GM18499 (cell line): Measurements from ENCODE around the gene CD53.

Experiments used
- ATAC-seq: cut with Tn5 transposase; IDR thresholded peaks from one replicate; pipeline ENCODE4 v1.9.1; 2021; ENCODE audit warnings: moderate number of reproducible peaks; ENCODE audit not compliant: insufficient read depth, unreplicated experiment

Gene CD53

GRCh38 chr1:110875216-110875731 lies 2.3 kb downstream of the CD53 start:
- no peak for ATAC-seq

DNA sequence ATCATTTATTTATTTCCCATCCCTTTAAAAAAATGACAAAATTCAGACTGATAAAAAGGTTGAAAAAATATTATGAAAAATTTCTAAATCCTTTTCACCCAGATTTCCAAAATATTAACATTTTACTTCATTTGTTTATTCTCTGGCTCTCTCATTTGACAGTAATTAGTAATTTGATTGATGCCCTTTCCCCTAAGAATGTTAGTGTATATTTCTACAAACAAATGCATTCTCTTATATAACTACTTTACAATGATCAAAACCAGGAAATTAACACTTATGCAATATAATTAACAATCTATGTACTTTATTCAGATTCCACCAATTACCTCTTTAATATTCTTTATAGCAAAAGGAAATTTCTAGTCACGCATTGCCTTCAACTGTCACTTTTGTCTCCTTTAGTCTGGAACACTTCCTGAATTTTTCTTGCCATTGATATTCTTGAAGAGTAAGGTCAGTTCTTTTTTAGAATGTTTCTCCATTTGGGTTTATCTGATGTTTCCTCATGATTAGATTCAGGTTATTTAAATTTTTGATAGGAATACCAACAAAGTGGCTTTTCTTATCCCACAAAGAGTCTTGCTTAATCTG lies 3.9 kb downstream of the CD53 start:
- ATAC-seq: no peak

GRCh38 chr1:110877364-110877763 lies 4.4 kb downstream of the CD53 start:
- ATAC-seq: no peak

GRCh38 chr1:110877776-110878175 lies 4.8 kb downstream of the CD53 start:
- ATAC-seq: no peak

DNA sequence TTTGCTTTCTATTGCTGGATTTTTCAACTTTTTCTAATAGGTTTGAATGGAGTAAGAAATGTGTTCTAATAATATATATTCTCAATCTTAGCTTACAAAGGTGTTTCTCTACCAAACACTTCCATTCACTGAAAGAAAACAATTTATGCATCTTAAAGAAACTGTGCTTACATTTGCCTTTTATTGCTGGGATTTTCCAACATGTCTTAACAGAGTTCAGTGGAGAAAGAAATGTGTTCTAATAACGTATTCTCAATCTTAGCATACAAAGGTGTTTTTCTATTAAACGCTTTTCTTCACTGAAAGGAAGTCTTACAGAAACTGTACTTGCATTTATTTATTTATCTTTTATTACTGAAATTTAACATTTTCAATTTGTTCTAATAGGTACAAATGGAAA lies 5.6 kb downstream of the CD53 start:
- no peak for ATAC-seq

DNA sequence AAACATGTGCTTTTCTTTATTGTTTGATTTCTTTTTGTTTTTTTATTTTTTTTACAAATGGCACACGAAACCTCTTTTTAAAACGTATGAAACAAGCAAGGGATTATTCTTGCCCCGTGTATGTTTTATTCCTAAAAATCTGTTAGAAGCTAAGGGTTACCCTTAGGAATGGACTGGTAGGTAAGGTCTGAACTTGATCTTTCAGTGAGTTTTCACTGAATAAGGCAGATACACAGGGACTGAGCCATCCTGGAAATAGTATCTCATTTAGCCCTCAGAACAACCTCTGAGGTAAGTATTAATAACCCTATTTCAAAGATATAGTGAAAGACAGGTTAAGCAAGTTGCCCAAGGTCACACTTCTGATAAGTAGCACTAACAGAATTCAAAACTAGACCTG lies 6.0 kb downstream of the CD53 start:
- ATAC-seq: no peak

GRCh38 chr1:110879758-110880606 lies 7.0 kb downstream of the CD53 start:
- ATAC-seq: no peak

GRCh38 chr1:110880708-110881374 lies 7.9 kb downstream of the CD53 start:
- no peak for ATAC-seq

DNA sequence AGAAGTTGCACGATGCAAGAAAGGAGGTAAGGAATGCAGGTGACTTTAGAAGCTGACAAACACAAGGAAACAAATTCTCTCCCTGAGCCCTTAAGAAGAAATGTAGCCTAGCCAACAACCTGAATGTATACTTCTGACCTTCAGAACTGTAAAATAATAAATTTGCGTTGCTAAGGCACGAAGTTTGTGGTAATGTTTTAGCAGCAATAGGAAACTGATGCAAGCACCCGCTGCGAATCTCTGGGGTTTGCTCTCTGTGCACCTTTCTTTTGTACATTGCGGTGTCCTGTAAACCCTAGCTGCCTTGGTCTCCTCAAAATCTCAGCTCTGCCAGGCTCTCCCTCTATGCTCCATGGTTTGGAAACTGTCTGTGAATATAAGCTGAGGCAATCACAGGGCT lies 15.1 kb downstream of the CD53 start:
- no peak for ATAC-seq

DNA sequence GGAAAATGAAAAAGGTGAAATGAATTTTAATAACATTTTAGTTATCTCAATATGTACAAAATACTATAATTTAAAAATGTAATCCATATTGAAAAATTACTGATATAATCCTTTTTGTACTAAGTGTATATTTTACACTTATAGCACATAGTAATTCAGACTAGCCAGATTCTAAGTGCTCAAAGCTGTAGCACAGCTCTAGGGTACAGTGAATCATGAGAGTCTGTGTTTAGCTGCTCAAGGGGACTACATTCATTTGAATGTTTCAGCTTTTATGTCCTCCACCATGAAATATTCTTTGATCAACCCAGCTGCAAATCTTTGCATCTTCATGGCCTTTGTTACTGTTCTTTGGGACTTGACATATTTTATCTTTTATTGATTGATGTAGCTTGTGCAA lies 15.7 kb downstream of the CD53 start:
- no peak for ATAC-seq

DNA sequence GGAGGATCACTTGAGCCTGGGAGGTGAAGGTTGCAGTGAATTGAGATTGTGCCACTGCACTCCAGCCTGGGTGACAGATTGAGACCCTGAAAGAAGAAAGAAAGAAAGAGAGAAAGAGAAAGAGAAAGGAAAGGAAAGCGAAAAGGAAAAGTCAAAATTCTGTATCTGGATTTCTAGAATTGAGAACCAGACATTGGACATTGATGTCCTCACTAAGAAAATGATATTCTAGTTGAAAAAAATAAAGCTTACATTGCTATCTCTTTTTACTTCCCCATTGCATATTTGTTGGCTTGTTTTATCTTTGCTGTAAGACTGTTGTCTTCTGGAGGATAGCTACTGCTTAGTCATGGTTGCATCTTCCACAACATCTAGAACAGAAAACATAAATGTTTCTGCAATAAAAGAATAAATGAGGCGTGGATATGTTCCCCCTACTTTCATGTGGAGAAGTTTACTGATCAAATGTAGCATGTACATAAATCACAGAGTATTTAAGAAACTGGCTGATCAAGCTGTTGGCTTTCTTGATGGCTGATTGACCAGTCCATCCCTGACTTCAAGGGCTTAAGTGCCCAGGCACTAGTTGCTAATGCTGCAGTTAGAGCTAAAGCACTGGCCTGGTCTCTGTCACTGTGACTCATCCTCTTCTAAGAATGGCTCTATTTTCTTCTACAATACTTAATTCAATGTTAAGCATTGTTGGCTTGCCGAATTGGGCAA lies 17.7 kb downstream of the CD53 start:
- ATAC-seq: no peak

DNA sequence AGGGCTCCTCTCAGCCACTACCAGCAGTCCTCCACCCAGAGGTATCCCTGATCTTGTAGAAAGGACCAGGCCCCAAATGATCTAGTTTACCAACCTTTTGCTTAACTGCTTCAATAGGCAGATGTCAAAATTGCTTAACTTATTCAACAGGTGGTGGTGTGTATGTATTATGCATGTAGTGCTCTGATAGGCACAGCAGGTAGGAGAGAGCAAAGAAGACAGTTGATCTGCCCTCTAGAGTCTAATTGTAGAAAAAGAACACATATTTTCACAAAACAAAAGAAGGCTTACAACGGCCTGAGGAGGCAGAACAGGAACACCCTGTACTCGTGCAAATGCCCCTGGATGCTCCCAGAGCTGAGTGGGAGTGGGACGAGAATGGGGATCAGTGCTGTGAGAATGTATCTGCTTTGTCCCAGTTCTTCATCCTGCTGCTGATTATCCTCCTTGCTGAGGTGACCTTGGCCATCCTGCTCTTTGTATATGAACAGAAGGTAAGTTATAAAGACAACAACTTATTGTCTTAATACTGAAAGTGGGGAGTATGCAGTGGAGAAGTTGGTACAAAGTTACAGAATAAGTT lies 21.1 kb downstream of the CD53 start:
- ATAC-seq: no peak

DNA sequence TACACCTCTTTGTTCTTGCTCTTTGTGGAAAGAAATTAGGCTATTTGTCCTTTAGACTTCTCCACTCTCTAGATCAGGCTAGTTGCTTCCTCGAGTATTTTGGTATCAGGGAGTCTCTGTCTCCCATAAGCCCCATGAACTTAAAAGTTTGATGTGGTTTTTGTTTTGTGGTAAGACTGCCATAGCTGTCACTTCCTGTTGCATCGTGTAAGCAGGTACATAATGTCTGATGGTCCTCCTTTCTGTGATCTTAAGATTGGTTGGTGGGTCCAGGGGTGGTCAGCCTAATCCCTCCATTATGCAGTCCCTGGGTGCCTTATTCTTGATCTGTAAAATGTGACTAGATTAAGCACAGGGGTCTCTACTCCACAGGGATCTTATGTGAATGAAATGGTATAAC lies 23.1 kb downstream of the CD53 start:
- no peak for ATAC-seq

DNA sequence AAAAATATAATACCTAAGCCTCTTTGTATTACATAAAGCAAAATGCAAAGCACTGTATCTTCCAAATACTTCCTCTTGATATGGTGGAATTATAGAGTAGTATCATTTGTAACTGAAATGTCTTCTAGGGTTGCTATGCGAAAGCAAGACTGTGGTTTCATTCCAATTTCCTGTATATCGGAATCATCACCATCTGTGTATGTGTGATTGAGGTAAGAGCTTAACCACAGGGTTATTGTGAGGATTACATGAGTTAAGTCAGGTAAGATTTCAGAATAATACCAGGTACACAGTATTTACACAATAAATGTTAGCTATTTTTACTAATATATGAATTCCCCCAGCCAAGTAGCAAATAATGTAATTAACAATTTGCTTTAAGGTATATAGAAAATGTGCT lies 24.7 kb downstream of the CD53 start:
- ATAC-seq: no peak

DNA sequence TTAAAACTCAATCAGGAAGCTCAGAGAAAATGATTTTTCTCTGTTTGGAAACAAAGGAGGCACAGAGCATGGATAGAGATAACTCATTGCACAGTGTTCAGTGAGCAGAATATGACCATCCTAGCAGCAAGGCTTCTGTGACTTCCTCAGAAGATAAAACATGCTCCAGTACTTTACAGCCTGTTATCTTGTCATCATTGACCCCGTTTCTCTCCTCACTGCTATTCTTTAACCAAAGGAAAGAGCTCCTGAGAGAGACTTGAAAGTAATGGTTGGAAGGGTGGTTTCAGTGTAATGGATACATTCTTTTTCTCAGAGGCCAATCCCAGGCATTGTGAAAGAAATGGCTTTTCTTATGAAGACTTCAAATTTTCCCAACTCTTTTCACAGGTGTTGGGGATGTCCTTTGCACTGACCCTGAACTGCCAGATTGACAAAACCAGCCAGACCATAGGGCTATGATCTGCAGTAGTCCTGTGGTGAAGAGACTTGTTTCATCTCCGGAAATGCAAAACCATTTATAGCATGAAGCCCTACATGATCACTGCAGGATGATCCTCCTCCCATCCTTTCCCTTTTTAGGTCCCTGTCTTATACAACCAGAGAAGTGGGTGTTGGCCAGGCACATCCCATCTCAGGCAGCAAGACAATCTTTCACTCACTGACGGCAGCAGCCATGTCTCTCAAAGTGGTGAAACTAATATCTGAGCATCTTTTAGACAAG lies 25.9 kb downstream of the CD53 start:
- ATAC-seq: no peak

- ATAC-seq: no peak
Measured at GRCh38 chr1:110899458-110899843, 26.5 kb downstream of the CD53 start.

- ATAC-seq: no peak
Measured at GRCh38 chr1:110902820-110903463, 30.0 kb downstream of the CD53 start.

DNA sequence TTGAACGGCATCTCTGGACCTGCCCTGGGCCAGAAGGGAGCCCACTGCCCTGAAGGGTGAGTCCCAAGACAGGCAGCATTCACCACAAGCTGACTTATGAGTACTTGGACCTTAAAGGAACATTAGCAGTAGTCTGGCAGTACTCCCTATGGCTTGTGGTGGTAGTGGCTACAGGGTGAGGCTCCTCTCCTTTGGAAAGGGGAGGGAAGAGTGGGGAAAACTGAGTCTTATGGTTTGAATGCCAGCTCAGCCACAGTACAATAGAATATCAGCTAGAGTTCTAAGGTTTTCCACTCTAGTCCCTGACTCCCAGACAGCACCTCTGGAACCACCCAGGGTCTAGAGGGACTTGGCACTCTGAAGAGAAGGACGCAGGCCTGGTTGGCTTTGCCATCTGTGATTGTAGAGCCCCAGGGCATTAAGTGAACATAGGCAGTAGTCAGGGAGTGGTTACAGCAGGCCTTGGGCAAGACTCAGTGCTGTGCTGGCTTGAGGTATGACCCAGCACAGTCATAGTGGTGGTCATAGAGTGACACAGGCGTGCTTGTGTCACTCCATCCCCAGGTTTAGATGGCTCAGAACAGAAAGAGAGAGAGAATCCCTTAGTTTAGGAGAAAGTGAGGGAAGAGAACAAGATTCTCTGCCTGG lies 31.0 kb downstream of the CD53 start:
- ATAC-seq: no peak

DNA sequence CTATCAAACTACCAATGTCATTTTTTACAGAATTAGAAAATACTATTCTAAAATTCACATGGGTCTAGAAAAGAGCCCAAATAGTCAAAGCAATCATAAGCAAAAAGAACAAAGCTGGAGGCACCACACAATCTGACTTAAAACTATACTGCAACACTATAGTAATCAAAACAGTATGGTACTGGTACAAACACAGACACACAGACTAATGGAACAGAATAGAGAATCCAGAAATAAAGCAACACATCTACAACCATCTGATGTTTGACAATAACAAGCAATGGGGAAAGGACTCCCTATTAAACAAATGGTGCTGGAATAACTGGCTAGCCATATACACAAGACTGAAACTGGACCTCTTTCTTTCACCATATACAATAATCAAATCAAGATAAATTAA lies 39.8 kb downstream of the CD53 start:
- no peak for ATAC-seq
